Mesendoderm (in vitro differentiated cells): ENCODE measurements around the gene SCARF2.

Source experiments
- DNase-seq: peaks from one replicate; pipeline ENCODE4 v3.0.0; 2013
- H2AK5ac ChIP-seq: 2 replicates; pipeline ENCODE4 v1.6.1; 2013; ENCODE audit warnings: low read length, inconsistent platforms
- H2BK120ac ChIP-seq: 2 replicates; pipeline ENCODE4 v1.6.1; 2013; ENCODE audit warnings: low read depth, mild to moderate bottlenecking, low read length, moderate library complexity, mixed read lengths
- H2BK15ac ChIP-seq: replicated peaks from 2 replicates; pipeline ENCODE4 v1.6.1; 2013; ENCODE audit warnings: low read depth, mild to moderate bottlenecking, moderate library complexity
- H2BK5ac ChIP-seq: 2 replicates; pipeline ENCODE4 v1.6.1; 2013; ENCODE audit warnings: low read length, inconsistent platforms
- H3K18ac ChIP-seq: 2 replicates; pipeline ENCODE4 v1.6.1; 2013; ENCODE audit warnings: mild to moderate bottlenecking, low read length, mixed read lengths
- H3K23ac ChIP-seq: one replicate; pipeline ENCODE4 v1.6.1; 2013; ENCODE audit warnings: low read length
- H3K27ac ChIP-seq: 2 replicates; pipeline ENCODE4 v1.5.1; 2013; ENCODE audit warnings: low read depth, mild to moderate bottlenecking, inconsistent platforms, low read length, moderate library complexity
- H3K27me3 ChIP-seq: 2 replicates; pipeline ENCODE4 v1.6.1; 2013; ENCODE audit warnings: low read length, control low read depth, mild to moderate bottlenecking, inconsistent platforms; ENCODE audit not compliant: insufficient read depth, poor library complexity
- H3K36me3 ChIP-seq: 2 replicates; pipeline ENCODE4 v1.6.1; 2013; ENCODE audit warnings: low read length, inconsistent platforms; ENCODE audit not compliant: control insufficient read depth, insufficient read depth
- H3K4ac ChIP-seq: one replicate; pipeline ENCODE4 v1.6.1; 2013; ENCODE audit warnings: low read depth, mild to moderate bottlenecking, low read length, moderate library complexity
- H3K4me1 ChIP-seq: 2 replicates; pipeline ENCODE4 v1.6.1; 2013; ENCODE audit warnings: low read depth, low read length, inconsistent platforms; ENCODE audit not compliant: control insufficient read depth
- H3K4me2 ChIP-seq: 2 replicates; pipeline ENCODE4 v1.6.1; 2013; ENCODE audit warnings: low read length
- H3K4me3 ChIP-seq: 2 replicates; pipeline ENCODE4 v1.5.1; 2013; ENCODE audit warnings: mild to moderate bottlenecking, low read length
- H3K56ac ChIP-seq: one replicate; pipeline ENCODE4 v1.6.1; 2013; ENCODE audit warnings: low read length
- H3K79me1 ChIP-seq: 2 replicates; pipeline ENCODE4 v1.6.1; 2013; ENCODE audit warnings: low read length, inconsistent platforms
- H3K79me2 ChIP-seq: 2 replicates; pipeline ENCODE4 v1.6.1; 2013; ENCODE audit warnings: mild to moderate bottlenecking, low read length; ENCODE audit not compliant: control insufficient read depth, insufficient read depth
- H3K9ac ChIP-seq: 2 replicates; pipeline ENCODE4 v1.6.1; 2013; ENCODE audit warnings: low read length, inconsistent platforms
- H4K5ac ChIP-seq: one replicate; pipeline ENCODE4 v1.6.1; 2013; ENCODE audit warnings: low read length
- H4K8ac ChIP-seq: one replicate; pipeline ENCODE4 v1.6.1; 2013; ENCODE audit warnings: low read depth, mild to moderate bottlenecking, control low read depth, low read length, moderate library complexity
- WGBS: extraction: QIAGEN DNeasy Blood & Tissue Kit; methylation state at CpG from one replicate; pipeline ENCODE4 v1.1.7; 2013; ENCODE audit warnings: low lambda C conversion rate, missing lambda C conversion rate; ENCODE audit not compliant: insufficient coverage; ENCODE audit errors: extremely low coverage; 5-methylcytosine and 5-hydroxymethylcytosine counted together

The SCARF2 gene

DNA sequence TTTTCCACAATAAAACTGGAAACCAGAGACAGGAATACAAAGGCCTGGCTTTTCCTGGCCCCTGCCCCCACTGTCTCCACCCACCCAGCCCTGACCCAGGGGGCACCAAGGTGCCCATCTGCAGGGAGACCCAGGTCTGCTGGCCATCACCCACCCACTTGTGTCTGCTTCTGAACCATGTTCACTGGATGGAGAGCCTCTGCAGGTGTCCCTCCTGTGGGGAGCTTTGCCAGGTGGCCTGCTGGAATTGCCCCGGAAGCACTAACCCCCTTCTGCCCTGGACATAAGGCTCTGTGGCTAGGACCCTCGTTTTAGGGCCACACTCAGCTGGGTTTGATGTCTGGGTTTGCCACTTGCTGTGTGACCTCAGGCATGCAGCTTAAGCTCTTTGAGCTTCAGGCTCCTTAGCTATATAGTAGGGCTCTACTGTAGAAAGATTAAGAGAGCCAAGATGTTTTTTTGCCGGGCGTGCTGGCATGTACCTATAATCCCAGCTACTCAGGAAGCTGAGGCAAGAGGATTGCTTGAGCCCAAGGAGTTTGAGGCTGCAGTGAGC is 3.9 kb downstream of the SCARF2 start:
- no peak overlapping the region for H3K9ac ChIP-seq
- no peak overlapping the region for H2BK5ac ChIP-seq
- no peak overlapping the region for H4K5ac ChIP-seq
- no peak for DNase-seq
- no peak overlapping the region for H3K56ac ChIP-seq
- no peak overlapping the region for H3K4me2 ChIP-seq
- H2BK120ac ChIP-seq, result no peak overlapping the region
- WGBS, result no CpG with 5 or more reads among the region's 4 CpGs
- H3K4me3 ChIP-seq, result no peak overlapping the region
- no peak overlapping the region for H3K18ac ChIP-seq
- no peaks in the 10 kb centered on the region for H3K36me3 ChIP-seq
- H3K79me1 ChIP-seq, result peaks cover 18% of the 10 kb centered on the region
- peaks cover 4% of the 10 kb centered on the region for H3K79me2 ChIP-seq
- H4K8ac ChIP-seq, result no peak overlapping the region
- H3K27ac ChIP-seq, result no peak overlapping the region
- H3K4ac ChIP-seq, result no peak overlapping the region
- H3K23ac ChIP-seq, result no peak overlapping the region
- no peak overlapping the region for H2BK15ac ChIP-seq
- H3K4me1 ChIP-seq, result peaks cover 15% of the 10 kb centered on the region
- peaks cover 3% of the 10 kb centered on the region for H3K27me3 ChIP-seq
- no peak overlapping the region for H2AK5ac ChIP-seq

DNA sequence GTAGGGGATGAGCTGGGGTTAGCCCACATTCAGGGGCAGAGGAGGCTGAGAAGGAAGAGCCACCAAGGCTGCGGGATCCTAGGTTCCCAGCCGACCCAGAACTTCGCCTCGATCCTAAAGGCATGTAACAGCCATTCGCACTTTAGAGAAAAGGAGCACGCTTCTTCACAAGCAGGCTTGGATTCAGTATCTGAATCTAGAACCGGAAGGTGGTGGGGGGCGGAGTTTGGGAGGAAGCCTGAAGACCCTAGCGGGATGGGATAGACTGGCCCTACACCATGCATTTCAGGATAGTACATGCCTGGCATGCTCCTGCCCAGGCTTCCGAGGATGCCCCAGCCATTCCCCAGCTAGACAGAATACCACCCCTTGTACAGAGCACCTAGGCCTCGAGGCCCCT is 4.4 kb downstream of the SCARF2 start:
- DNase-seq, result no peak

DNA sequence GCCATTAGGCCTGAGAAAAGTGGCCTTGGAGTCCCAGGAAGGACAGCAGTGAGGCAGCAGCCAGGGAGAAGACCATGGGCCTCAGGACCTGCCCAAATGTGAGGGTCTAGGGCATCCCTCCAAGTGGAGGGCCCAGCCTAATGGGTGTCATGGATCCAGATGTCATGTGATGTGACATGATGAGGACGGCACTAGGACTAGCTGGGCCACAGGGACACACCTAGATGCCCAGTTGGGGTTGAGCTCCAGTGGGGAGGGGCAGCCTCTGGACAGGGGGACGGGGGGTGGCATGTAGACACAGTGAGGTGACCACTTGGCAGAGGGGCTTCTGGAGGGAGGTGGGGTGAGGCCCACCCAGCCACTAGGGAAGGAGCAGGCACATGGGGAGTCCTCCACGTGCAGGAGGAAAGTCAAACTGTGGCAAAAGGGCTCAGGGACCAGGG is 5.4 kb downstream of the SCARF2 start:
- no peak overlapping the region for H3K27ac ChIP-seq
- no peak overlapping the region for H4K5ac ChIP-seq
- H3K27me3 ChIP-seq, result peaks cover 3% of the 10 kb centered on the region
- H3K4ac ChIP-seq, result no peak overlapping the region
- no peak overlapping the region for H3K4me3 ChIP-seq
- H2BK15ac ChIP-seq, result no peak overlapping the region
- no peak overlapping the region for H3K4me2 ChIP-seq
- H3K79me2 ChIP-seq, result peaks cover 4% of the 10 kb centered on the region
- peaks cover 18% of the 10 kb centered on the region for H3K79me1 ChIP-seq
- H3K56ac ChIP-seq, result no peak overlapping the region
- H4K8ac ChIP-seq, result no peak overlapping the region
- no peak overlapping the region for H3K18ac ChIP-seq
- no CpG with 5 or more reads among the region's 3 CpGs for WGBS
- no peak overlapping the region for H2BK120ac ChIP-seq
- peaks cover 3% of the 10 kb centered on the region for H3K36me3 ChIP-seq
- no peak overlapping the region for H2AK5ac ChIP-seq
- H2BK5ac ChIP-seq, result no peak overlapping the region
- H3K9ac ChIP-seq, result no peak overlapping the region
- no peak overlapping the region for H3K23ac ChIP-seq
- no peak for DNase-seq
- H3K4me1 ChIP-seq, result peaks cover 15% of the 10 kb centered on the region

More for the DNA sequence above, 4.4 kb downstream of the SCARF2 start:
- Histone ChIP-seq H3K56ac (no peak overlapping the region), H4K5ac (no peak overlapping the region), H3K4me3 (no peak overlapping the region), H3K79me1 (peaks cover 18% of the 10 kb centered on the region), H3K9ac (no peak overlapping the region), H3K4me2 (no peak overlapping the region), H2BK5ac (no peak overlapping the region), H3K4ac (no peak overlapping the region), H2BK15ac (no peak overlapping the region), H3K4me1 (peaks cover 15% of the 10 kb centered on the region), H3K27me3 (peaks cover 3% of the 10 kb centered on the region), H4K8ac (no peak overlapping the region), H2BK120ac (no peak overlapping the region), H3K36me3 (no peaks in the 10 kb centered on the region), H3K18ac (no peak overlapping the region), H3K27ac (no peak overlapping the region), H3K23ac (no peak overlapping the region), H2AK5ac (no peak overlapping the region), H3K79me2 (peaks cover 4% of the 10 kb centered on the region)
- no CpG with 5 or more reads among the region's 11 CpGs for WGBS

DNA sequence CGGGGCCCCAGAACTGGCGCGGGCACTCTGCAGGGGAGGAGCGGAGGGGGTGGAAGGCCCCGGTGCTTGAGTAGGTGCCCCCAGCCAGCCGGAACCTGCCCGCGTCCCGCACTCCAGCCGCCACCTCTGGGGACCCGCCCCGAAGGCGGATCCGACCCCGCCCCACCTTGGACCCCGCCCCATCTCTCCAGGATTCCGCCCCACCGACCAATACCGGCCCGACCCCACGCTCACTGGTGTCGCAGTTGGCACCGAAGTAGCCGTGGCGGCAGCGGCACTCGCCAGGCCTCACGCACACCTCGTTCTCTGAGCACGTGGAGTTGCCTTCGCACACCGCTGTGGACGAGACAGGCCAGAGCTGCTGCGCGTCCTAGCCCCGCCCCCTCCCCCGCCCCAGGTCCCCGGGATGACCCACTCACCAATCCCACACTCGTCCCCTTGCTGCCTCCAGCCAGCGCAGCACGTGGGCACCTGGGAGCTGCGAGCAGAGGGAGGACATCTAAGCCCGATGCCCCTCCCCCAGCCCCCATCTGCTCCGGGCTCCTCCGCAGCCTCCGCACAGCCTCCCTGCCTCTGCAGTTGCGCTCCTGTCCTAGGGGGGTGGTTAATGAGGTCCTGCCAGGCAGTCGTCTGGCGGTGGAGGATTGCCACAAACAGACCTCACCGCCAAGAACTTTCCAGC is 6.0 kb downstream of the SCARF2 start:
- no CpG with 5 or more reads among the region's 50 CpGs for WGBS
- no peak overlapping the region for H2BK15ac ChIP-seq
- DNase-seq, result peak; percentile 58
- H3K27me3 ChIP-seq, result peaks cover 3% of the 10 kb centered on the region
- peak overlapping the region; percentile 83 for H3K56ac ChIP-seq
- H3K4me2 ChIP-seq, result peak overlapping the region; percentile 78
- H4K5ac ChIP-seq, result no peak overlapping the region
- no peak overlapping the region for H2BK120ac ChIP-seq
- H3K9ac ChIP-seq, result peak overlapping the region; percentile 59
- no peak overlapping the region for H2AK5ac ChIP-seq
- H3K4ac ChIP-seq, result no peak overlapping the region
- H3K4me3 ChIP-seq, result no peak overlapping the region
- H2BK5ac ChIP-seq, result no peak overlapping the region
- peaks cover 15% of the 10 kb centered on the region for H3K4me1 ChIP-seq
- peaks cover 14% of the 10 kb centered on the region for H3K79me1 ChIP-seq
- peak overlapping the region; percentile 97 for H3K23ac ChIP-seq
- H3K79me2 ChIP-seq, result peaks cover 4% of the 10 kb centered on the region
- no peak overlapping the region for H3K27ac ChIP-seq
- no peak overlapping the region for H4K8ac ChIP-seq
- peaks cover 3% of the 10 kb centered on the region for H3K36me3 ChIP-seq
- no peak overlapping the region for H3K18ac ChIP-seq

DNA sequence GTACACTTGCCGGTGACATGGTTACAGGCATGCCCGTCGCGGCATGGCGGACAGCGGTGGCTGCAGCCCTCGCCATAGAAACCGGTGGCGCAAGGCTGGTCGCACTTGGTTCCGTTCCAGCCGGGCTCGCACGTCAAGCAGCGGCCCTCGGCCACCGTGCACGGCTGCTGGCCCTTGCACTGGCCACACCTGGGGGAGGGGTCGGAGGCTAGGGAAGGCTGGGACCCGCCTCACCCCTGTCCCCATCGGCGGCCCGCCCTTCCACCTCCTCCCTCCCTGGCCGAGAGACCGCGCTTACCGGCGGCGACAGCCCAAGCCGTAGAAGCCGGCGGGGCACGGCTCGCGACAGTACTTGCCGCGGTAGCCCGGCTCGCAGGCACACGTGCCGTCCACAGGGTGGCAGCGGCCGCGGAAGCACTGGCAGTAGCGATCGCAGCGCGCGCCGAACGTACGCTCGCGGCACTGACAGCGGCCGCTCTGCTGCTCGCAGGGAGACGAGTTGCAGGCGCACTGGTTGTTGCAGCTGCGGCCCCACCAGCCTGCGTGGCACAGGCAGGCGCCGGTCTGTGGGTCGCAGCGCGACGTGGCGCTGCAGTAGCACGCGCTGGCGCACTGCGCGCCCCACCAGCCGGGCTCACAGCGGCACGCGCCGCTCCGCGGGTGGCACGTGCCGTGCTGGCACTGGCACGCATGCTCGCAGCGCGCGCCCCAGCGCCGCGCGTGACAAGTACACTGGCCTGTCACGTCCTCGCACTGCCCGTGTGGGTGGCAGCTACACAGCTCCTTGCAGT is 6.7 kb downstream of the SCARF2 start:
- no peak overlapping the region for H3K27ac ChIP-seq
- H3K4me2 ChIP-seq, result peak overlapping the region; percentile 78
- peaks cover 3% of the 10 kb centered on the region for H3K27me3 ChIP-seq
- peaks cover 4% of the 10 kb centered on the region for H3K36me3 ChIP-seq
- peak overlapping the region; percentile 59 for H3K9ac ChIP-seq
- peak; percentile 85 for DNase-seq
- peaks cover 13% of the 10 kb centered on the region for H3K79me1 ChIP-seq
- H4K5ac ChIP-seq, result no peak overlapping the region
- H3K18ac ChIP-seq, result no peak overlapping the region
- H2BK5ac ChIP-seq, result no peak overlapping the region
- no CpG with 5 or more reads among the region's 94 CpGs for WGBS
- no peak overlapping the region for H2BK120ac ChIP-seq
- peaks cover 3% of the 10 kb centered on the region for H3K79me2 ChIP-seq
- no peak overlapping the region for H2AK5ac ChIP-seq
- H3K23ac ChIP-seq, result peak overlapping the region; percentile 97
- peak overlapping the region; percentile 6 for H3K4me3 ChIP-seq
- H2BK15ac ChIP-seq, result no peak overlapping the region
- H3K4me1 ChIP-seq, result peaks cover 14% of the 10 kb centered on the region
- no peak overlapping the region for H3K4ac ChIP-seq
- H3K56ac ChIP-seq, result peak overlapping the region; percentile 78
- H4K8ac ChIP-seq, result no peak overlapping the region
